ENCODE data around the gene C19orf81.

- TF ChIP-seq CTCF (optimal IDR thresholded peaks at IDR 0.05 in 1 of 3, IDR thresholded peaks at IDR 0.05 in 1 of 3, conservative IDR thresholded peaks at IDR 0.05 in 1 of 3; ENCODE audit: extremely low read depth in 1 of 3, insufficient read depth in 2 of 3, low read length in 3 of 3) (no peak), EZH2 (IDR thresholded peaks at IDR 0.05; ENCODE audit: low read length) (no peak)
Measured at GRCh38 chr19:50652722-50653121, 3.5 kb downstream of the C19orf81 start.
